ENCODE data around the gene TRIP10.

DNA sequence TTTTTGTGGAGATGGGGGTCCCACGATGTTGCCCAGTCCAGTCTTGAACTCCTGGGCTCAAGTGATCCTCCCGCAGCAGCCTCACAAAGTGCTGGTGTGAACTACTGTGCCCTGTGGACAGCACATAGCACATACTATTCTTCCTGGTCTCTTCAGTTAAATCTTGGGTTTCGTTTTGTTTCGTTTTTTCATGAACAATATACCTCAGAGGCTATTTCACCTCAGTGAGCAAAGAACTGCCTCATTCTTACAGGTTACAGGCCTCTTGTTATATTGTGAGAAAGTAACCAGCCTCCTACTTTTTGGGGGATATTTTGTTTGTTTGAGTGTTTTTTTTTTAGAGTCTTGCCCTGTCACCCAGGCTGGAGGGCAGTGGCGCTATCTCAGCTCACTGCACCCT, 17.7 kb upstream of the TRIP10 start:
- no peak for TF ChIP-seq GATA2 (IDR thresholded peaks at IDR 0.05; ENCODE audit: low read depth, low read length)
- TF ChIP-seq GATA3 (IDR thresholded peaks at IDR 0.05; ENCODE audit: low read depth, low read length) = no peak
